IPS DF 6.9 (cell line): ENCODE data around the gene ZDHHC14.

Source experiments
- DNase-seq: peaks from one replicate; pipeline ENCODE4 v3.0.0-alpha.2; 2013; ENCODE audit warnings: low read depth, low spot score
- H3K27ac ChIP-seq: one replicate; pipeline ENCODE4 v1.5.1; 2013; ENCODE audit warnings: low read length, control low read depth
- H3K27me3 ChIP-seq: 2 replicates; pipeline ENCODE4 v1.6.1; 2013; ENCODE audit warnings: mild to moderate bottlenecking, low read length; ENCODE audit not compliant: control insufficient read depth, insufficient read depth
- H3K36me3 ChIP-seq: 2 replicates; pipeline ENCODE4 v1.6.1; 2013; ENCODE audit warnings: low read length; ENCODE audit not compliant: control insufficient read depth, insufficient read depth
- H3K4me1 ChIP-seq: 2 replicates; pipeline ENCODE4 v1.6.1; 2013; ENCODE audit warnings: low read length; ENCODE audit not compliant: control insufficient read depth, insufficient read depth
- H3K4me3 ChIP-seq: 2 replicates; pipeline ENCODE4 v1.5.1; 2013; ENCODE audit warnings: mild to moderate bottlenecking, low read length
- H3K9me3 ChIP-seq: 2 replicates; pipeline ENCODE4 v1.6.1; 2013; ENCODE audit warnings: low read length, inconsistent platforms; ENCODE audit not compliant: control insufficient read depth, insufficient read depth
- WGBS: extraction: QIAGEN DNeasy Blood & Tissue Kit; methylation state at CpG from one replicate; pipeline ENCODE4 v1.1.7; 2013; ENCODE audit warnings: mixed read lengths, missing lambda C conversion rate; ENCODE audit not compliant: insufficient read length, insufficient coverage; 5-methylcytosine and 5-hydroxymethylcytosine counted together

ZDHHC14 gene

DNA sequence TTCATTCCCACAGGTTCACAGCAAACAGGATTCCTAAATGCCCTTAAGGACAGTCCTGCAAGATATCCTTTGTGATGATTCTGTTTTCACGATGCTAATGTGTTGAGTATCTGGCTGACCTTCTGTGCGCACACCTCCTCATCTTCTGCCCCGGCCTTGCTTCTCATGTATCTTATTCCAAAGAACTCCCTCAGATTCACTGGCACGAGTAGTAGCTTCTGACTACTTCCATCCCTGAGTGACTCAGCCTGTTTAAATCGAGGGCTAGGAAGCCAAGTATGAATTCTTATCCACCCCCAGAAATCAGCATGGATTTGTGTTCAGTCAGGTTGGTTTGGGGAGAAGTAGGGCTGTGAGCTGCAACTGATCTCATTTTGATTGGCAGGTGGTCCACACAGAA, 251.8 kb downstream of the ZDHHC14 start:
- Histone ChIP-seq H3K27ac (no peak overlapping the region), H3K4me3 (no peak overlapping the region), H3K9me3 (no peaks in the 10 kb centered on the region), H3K4me1 (peaks cover 5% of the 10 kb centered on the region), H3K27me3 (no peaks in the 10 kb centered on the region), H3K36me3 (no peaks in the 10 kb centered on the region)
- WGBS: no CpG with 5 or more reads among the region's 5 CpGs
- no peak for DNase-seq

DNA sequence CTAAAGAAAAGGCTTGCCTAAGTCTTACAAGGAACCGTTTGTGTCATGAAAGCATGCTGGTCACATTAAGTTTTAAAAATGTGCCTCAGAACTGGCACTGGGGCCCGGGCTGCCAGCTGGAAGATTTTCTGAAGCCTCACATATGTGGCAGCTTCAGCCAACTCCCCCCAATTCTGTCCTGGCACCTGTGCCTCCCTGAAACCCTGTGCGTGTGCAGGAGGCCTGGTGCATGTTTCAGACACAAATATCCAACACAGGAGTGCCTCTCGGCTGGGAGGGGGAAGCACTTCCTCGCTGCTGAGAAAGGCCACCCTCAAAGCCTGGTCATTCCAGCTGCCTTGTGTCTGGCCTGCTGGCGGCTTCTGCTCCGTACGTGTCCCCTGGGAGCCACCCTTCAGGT, 253.6 kb downstream of the ZDHHC14 start:
- no peak overlapping the region for H3K4me3 ChIP-seq
- no peaks in the 10 kb centered on the region for H3K27me3 ChIP-seq
- H3K36me3 ChIP-seq: no peaks in the 10 kb centered on the region
- H3K4me1 ChIP-seq: peaks cover 3% of the 10 kb centered on the region
- H3K27ac ChIP-seq: no peak overlapping the region
- DNase-seq: no peak
- no peaks in the 10 kb centered on the region for H3K9me3 ChIP-seq
- WGBS: no CpG with 5 or more reads among the region's 8 CpGs

DNA sequence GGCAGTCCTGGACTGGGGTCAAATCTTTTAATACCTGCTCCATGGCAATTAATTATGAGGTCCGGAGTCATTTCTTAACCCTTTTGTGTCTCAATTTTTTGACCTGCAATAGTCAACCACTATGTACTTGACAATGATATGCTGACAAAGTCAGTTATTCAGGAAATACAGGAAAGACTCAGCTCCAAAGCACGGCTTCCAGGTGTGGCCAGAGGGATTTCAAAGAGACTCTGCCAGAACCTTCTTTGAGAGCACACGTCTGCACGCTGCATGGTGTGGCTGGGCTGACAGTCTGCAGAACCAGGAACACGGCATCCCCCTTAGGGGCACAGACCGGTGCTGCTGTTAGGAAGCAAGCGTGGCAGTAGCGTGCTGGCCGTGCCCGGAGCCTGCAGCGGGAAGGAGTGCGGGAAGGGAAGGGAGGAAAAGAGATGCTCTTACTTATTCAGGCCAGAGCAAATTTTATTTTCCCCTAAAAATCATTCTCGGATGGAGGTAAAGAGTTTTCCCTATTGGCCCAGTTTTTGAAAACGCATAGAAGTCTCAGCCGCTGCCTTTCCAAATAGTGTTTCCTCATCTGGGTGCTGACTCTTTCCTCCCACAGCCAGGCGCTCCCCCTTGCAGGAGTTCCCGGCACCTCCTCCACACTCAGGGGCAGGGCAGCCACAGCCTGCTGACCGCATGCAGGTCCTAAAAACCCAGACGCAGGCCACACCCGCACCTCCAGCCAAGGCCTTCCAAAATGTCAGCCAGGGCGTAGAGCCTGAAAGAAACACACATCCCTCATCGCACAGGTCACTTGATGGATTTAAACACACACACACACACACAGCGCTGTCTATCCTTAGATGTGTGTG, 254.6 kb downstream of the ZDHHC14 start:
- Histone ChIP-seq H3K4me3 (no peak overlapping the region), H3K36me3 (no peaks in the 10 kb centered on the region), H3K9me3 (no peaks in the 10 kb centered on the region), H3K4me1 (peaks cover 2% of the 10 kb centered on the region; the same call in 1 of the 2 replicates), H3K27me3 (no peaks in the 10 kb centered on the region), H3K27ac (no peak overlapping the region)
- no peak for DNase-seq
- WGBS: no CpG with 5 or more reads among the region's 23 CpGs

DNA sequence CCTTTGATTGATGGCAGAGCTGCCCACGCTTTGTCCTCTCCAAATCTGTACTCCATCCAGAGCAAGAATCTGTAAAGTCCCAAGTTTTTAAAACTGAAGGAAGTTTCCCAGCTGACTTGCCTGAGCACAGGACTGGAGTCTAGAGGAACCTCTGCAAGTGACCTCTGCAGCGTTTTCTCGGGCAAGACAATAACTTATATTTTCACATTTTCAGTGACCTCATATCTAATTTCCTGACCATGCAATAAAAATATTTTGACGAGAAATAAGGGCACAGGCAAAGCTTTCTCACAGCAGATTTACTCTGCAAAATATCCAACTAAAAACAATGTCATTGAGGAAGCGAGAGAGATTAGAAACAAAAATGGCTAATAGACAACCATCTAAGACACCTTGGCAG, 256.5 kb downstream of the ZDHHC14 start:
- Histone ChIP-seq H3K36me3 (no peaks in the 10 kb centered on the region), H3K9me3 (no peaks in the 10 kb centered on the region), H3K27ac (no peak overlapping the region), H3K4me1 (peaks cover 2% of the 10 kb centered on the region; the same call in 1 of the 2 replicates), H3K4me3 (no peak overlapping the region), H3K27me3 (no peaks in the 10 kb centered on the region)
- no CpG with 5 or more reads among the region's 5 CpGs for WGBS
- no peak for DNase-seq

DNA sequence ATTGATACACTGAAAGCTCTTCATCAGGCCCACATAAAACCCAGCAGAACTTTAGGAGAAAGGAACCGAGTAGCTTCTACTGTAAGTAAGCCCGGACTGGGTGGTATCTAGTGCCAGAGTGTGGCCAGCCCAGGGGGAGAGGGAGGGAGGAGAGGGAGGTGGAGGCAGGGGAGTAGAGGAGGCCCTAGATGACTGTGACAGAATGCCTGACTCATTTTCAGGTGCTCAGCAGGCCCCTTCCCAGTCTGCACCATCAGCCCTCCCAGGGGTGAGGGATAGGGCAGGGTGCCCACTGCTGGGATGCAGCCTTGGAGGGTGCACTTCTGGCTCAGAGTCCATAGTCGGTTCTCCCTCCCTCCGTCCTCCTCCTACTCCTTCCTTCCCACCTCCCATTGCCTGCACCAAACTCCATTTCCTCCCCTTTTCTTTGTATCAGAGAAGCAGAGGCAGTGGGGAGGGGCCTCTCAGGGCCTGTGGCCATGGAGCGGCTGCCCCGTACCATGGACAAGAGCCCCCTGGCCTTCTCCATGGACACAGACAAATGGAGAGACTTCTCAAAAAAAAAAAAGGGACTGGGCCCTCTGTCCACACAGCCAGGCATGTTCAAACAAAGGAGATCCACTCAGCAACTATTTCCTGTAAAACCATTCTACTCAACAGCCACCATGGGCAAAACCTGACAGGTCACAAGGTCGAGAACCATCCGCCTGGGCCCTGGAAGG, 257.1 kb downstream of the ZDHHC14 start:
- Histone ChIP-seq H3K27ac (no peak overlapping the region), H3K4me1 (peaks cover 2% of the 10 kb centered on the region; the same call in 1 of the 2 replicates), H3K27me3 (no peaks in the 10 kb centered on the region), H3K9me3 (no peaks in the 10 kb centered on the region), H3K36me3 (no peaks in the 10 kb centered on the region), H3K4me3 (no peak overlapping the region)
- WGBS: no CpG with 5 or more reads among the region's 8 CpGs
- no peak for DNase-seq

DNA sequence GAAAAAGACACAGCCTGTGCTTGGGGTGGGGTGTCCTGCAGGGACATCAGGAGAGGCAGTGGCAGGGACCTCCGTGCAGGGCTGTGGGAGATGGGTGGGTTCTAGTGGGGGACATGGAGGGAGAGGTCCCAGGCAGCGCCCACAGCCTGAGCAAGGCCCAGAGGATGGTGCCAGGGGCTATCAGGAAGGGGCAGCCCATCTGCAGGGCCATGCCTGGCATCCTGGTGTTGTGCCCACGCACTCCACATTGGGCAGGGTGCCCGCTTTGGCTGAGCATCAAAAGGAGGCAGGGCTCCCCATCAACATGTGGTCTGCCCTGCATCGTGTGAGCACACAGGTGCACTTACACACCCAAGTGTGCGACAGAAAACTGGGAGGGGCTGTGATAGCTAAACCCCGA, 257.8 kb downstream of the ZDHHC14 start:
- Histone ChIP-seq H3K27me3 (no peaks in the 10 kb centered on the region), H3K4me1 (peaks cover 2% of the 10 kb centered on the region; the same call in 1 of the 2 replicates), H3K9me3 (no peaks in the 10 kb centered on the region), H3K4me3 (no peak overlapping the region), H3K36me3 (no peaks in the 10 kb centered on the region), H3K27ac (no peak overlapping the region)
- no CpG with 5 or more reads among the region's 7 CpGs for WGBS
- no peak for DNase-seq

DNA sequence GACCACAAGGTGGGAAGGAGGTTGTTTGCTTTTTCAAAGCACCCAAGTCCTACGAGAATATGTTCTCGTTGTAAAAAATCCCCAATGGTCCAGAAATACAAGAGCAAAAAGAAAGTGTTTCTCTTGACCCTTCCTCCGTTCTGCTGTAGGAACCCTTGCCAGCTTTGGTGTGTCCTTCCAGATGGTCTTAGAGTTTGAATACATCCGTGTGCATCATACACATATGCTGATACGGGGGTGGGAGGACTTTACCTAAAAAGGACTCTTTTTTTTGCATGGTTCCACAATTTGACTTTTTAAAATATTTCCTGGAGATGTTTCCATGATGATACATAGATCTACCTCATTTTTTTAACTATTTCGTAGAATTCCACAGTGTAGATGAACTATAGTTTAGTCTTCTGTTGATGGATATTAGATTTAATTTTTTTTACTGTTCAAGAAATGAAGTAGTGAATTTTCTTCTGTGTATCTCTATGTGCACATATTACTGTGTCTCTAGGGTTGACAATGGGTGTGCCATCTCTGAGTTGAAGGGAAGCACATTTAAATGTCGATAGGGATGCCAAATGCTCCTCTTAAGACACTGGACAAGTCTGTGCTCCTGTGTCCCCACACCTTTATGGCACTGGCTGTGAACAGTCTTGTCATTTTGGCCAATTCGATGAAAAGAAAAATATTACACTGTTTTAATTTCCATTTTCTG, 259.9 kb downstream of the ZDHHC14 start:
- Histone ChIP-seq H3K36me3 (no peaks in the 10 kb centered on the region), H3K9me3 (no peaks in the 10 kb centered on the region), H3K27me3 (no peaks in the 10 kb centered on the region), H3K4me1 (peaks cover under 1% of the 10 kb centered on the region; the same call in 1 of the 2 replicates), H3K27ac (no peak overlapping the region), H3K4me3 (no peak overlapping the region)
- WGBS: no CpG with 5 or more reads among the region's 8 CpGs
- DNase-seq: no peak

DNA sequence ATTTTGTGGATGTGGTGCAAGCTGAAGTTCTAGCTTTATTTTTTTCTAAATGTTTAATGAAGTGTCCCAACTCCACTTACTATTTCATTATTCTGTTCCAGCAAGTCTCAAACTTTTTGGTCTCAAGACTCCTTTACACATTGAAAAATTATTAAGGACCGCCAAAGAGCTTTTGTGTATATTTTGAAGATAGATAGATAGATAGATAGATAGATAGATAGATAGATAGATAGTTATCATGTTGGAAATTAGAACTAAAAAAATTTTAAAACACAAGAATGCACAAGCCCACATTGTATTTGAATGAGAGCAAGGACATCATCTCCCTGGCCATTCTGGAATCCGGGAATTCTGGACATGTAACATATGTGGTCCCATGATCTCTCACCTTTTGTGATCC, 260.8 kb downstream of the ZDHHC14 start:
- Histone ChIP-seq H3K4me3 (no peak overlapping the region), H3K27ac (no peak overlapping the region), H3K36me3 (no peaks in the 10 kb centered on the region), H3K27me3 (no peaks in the 10 kb centered on the region), H3K4me1 (no peaks in the 10 kb centered on the region), H3K9me3 (no peaks in the 10 kb centered on the region)
- WGBS: no CpG with 5 or more reads among the region's 2 CpGs
- no peak for DNase-seq

DNA sequence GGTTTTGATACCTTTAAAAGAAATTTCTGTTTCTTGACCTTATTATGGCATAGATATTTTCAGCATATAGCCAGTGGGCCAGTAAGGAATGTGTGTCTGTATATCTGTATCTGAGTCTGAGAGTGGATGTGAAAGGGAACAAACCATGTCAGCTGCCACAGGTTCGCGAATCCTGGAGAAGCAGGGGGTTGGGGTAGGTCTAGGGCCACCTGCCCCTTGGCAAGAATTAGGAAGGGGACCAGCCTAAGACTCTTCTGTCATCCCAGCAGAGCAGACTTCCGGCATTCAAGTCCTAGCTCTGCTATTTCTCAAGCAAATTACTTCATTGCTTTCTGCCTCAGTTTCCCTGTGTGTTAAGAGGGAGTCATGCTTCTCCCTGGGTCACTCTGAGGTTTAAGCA, 261.7 kb downstream of the ZDHHC14 start:
- H3K27ac ChIP-seq: no peak overlapping the region
- H3K4me3 ChIP-seq: no peak overlapping the region
- H3K4me1 ChIP-seq: no peaks in the 10 kb centered on the region
- no peaks in the 10 kb centered on the region for H3K27me3 ChIP-seq
- H3K9me3 ChIP-seq: no peaks in the 10 kb centered on the region
- DNase-seq: no peak
- WGBS: no CpG with 5 or more reads among the region's 3 CpGs
- no peaks in the 10 kb centered on the region for H3K36me3 ChIP-seq

DNA sequence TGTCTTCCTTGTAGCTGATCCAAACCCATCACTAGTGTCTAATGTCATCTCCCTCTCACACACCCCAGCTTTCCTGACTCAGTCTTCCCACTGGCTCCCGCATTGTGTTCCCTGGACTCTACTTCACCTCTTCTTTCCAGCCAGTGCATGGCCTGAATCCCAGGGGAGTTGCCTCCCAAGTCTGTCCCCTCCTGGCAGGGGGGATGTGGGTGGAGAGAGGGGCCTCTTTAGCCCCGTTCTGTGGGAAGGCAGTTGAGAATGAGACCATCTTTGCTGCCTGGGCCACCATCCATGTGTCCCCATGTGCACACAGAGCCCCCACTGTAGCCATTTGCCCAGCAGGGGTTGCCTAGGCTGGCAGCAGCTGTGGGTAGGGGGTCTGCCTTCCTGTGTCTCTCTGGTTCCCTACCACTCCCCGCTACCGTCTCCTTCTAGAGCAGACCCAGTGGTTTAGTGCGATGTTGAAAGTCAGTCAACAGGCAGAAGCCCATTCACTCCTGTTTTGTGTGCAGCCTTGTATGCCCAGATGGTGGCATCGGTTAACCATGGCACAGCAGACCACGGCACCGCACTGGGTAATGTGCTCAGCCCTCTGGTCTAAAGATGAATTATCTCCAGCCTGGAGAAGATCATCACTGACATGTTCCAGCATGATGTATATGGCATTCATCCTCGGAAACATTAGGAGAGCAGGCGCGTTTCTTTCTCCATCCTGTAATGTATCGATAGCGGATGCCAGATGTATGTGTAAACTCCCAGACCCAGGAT, 263.2 kb downstream of the ZDHHC14 start:
- no peak overlapping the region for H3K4me3 ChIP-seq
- H3K36me3 ChIP-seq: no peaks in the 10 kb centered on the region
- H3K27ac ChIP-seq: no peak overlapping the region
- no CpG with 5 or more reads among the region's 13 CpGs for WGBS
- no peaks in the 10 kb centered on the region for H3K27me3 ChIP-seq
- no peaks in the 10 kb centered on the region for H3K9me3 ChIP-seq
- no peak for DNase-seq
- H3K4me1 ChIP-seq: no peaks in the 10 kb centered on the region
